Measurements from ENCODE around the gene TMEM81.

DNA sequence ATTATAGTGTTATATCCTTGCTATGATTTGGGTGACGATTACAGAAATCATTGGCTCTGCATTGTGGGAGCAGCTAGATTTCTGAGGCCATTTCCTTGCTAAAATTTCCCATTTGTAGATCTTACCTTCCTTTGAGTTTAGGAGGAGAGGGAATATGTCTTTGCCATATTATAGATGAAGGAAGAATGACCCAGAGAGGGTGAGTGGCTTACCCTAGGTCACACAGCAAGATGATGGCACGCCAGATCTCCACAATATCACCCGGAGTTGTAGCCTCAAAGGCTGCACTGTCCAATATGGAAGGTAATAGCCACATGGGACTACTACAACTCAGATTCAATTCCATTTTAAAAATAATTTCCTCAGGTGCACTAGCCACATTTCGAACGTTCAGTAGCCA is 31.0 kb downstream of the TMEM81 start:
- TF ChIP-seq, protein P1, sequence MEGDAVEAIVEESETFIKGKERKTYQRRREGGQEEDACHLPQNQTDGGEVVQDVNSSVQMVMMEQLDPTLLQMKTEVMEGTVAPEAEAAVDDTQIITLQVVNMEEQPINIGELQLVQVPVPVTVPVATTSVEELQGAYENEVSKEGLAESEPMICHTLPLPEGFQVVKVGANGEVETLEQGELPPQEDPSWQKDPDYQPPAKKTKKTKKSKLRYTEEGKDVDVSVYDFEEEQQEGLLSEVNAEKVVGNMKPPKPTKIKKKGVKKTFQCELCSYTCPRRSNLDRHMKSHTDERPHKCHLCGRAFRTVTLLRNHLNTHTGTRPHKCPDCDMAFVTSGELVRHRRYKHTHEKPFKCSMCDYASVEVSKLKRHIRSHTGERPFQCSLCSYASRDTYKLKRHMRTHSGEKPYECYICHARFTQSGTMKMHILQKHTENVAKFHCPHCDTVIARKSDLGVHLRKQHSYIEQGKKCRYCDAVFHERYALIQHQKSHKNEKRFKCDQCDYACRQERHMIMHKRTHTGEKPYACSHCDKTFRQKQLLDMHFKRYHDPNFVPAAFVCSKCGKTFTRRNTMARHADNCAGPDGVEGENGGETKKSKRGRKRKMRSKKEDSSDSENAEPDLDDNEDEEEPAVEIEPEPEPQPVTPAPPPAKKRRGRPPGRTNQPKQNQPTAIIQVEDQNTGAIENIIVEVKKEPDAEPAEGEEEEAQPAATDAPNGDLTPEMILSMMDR (IDR thresholded peaks at IDR 0.05; ENCODE audit: low read length), result no peak
- TF ChIP-seq EZH2 (IDR thresholded peaks at IDR 0.05; ENCODE audit: borderline replicate concordance, low read length), result no peak

Measured in OCI-LY1 (cell line).